SH-SY5Y (cell line): Measurements from ENCODE around the gene RBMS3.

Experiments used
- GATA2 ChIP-seq: IDR thresholded peaks from 2 replicates; pipeline ENCODE4 v1.6.1; 2011; ENCODE audit warnings: mild to moderate bottlenecking, low read depth, low read length
- GATA3 ChIP-seq: IDR thresholded peaks from 2 replicates; pipeline ENCODE4 v1.6.1; 2011; ENCODE audit warnings: low read depth, mild to moderate bottlenecking, low read length, moderate library complexity

The RBMS3 gene

GRCh38 chr3:29567501-29567900 lies 286.6 kb downstream of the RBMS3 start:
- TF ChIP-seq GATA3, result no peak
- TF ChIP-seq GATA2, result no peak

- TF ChIP-seq GATA3, result no peak
- no peak for TF ChIP-seq GATA2
Observed at GRCh38 chr3:29568355-29568754, 287.5 kb downstream of the RBMS3 start.

DNA sequence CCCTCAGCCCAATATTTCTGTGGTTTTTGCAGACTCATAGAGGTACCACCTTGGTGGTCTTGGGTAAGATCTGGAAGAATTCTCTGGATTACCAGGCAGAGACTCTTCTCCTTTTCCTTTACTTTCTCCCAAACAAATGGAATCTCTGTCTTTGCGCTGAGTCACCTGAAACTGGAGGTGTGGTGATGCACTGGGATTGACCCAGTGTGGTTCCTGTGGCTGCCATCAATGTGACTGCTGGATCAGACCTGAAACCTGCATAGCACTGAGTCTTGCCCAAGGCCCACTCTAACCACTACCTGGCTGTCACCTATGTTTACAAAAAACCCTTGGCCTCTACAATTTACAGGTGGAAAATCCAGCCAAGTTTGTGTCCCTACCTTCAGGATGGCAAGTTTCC lies 295.3 kb downstream of the RBMS3 start:
- no peak for TF ChIP-seq GATA2
- TF ChIP-seq GATA3, result no peak

- no peak for TF ChIP-seq GATA3
Observed at GRCh38 chr3:29576675-29577074, 295.8 kb downstream of the RBMS3 start.

DNA sequence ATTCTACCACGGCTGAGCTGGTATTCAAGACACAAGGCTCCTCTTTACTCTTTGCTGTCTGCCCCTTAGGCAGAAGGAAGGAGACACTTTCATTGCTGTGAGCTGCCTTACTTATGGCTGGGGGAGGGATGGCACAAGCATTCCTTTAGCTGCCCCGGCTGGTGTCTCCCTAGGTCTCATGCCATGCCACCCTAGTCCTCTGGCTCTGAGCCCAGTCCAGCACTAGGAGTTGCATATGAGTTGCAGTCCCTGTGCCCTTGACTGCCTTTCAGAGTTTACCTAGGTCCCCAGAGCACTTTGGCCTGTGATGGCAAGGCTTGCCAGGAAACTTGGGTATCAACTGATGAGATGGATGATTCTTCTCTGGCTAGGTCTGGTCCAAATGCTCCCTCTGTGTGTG lies 296.4 kb downstream of the RBMS3 start:
- TF ChIP-seq GATA2, result no peak
- TF ChIP-seq GATA3, result no peak

GRCh38 chr3:29581311-29581710 lies 300.4 kb downstream of the RBMS3 start:
- TF ChIP-seq GATA3 (no peak), GATA2 (no peak)

DNA sequence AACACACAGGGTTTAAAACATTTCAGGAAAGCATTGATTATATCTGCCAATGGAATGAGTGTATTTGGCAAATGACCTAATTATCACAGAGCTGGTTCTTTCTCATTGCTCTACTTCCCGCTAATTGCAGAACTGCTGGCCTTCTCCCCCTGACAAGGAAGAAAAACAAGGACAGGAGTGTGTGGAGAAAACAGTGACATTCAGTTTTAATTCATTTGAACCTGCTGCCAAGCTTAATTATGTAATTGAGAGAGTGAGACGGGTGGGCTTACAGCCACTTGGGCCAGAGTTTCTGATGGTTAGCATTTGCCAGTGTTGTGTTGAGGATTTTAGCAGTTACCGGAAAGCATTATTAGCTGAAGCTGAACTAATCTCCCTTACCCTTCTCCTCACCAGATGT lies 301.4 kb downstream of the RBMS3 start:
- no peak for TF ChIP-seq GATA2

GRCh38 chr3:29583861-29584260 lies 303.0 kb downstream of the RBMS3 start:
- TF ChIP-seq GATA2 (no peak), GATA3 (no peak)

- no peak for TF ChIP-seq GATA3
- TF ChIP-seq GATA2, result no peak
Observed at GRCh38 chr3:29585368-29585767, 304.5 kb downstream of the RBMS3 start.

DNA sequence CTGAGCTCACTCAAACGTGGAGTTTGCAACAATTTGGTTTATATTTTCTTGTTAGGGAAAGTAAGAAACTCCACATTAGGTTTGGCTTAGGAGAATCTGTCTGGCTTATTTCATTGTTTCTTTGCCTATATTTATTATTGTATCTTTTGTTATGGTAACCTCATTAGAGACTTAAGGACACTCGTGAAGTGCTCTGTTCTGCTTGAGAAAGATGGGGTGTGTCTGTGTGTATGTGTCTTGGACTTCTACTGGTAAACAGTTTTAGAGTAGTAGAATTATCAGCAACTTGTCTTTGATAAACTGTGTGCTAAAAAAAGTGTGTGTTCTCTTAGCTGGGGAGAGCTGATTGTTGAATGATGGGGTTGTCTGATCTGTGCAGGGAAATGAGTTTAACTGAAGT lies 306.5 kb downstream of the RBMS3 start:
- TF ChIP-seq GATA3 (no peak), GATA2 (no peak)

- TF ChIP-seq GATA2, result no peak
- TF ChIP-seq GATA3, result no peak
Observed at GRCh38 chr3:29590012-29590411, 309.1 kb downstream of the RBMS3 start.

GRCh38 chr3:29590461-29590860 lies 309.6 kb downstream of the RBMS3 start:
- TF ChIP-seq GATA2 (no peak), GATA3 (no peak)

DNA sequence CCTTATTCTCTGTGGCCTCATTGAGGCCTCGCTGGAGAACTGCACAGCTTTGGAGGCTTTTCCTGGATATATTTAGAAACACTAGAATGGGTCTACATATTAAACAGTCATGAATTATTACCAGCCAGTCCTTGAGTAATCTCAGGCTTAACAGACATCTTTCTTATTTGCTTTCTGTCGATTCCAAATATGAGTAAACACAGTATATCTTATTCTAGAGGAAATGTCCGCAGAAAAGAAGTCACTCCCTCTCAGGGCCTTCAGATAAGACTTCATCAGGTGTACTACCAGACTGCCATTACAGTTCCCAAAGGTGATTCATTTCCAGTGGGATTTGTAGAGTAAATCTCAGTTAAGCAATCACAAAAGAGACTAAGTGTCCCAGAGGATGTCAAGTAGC lies 310.7 kb downstream of the RBMS3 start:
- TF ChIP-seq GATA2, result no peak
- TF ChIP-seq GATA3, result no peak

- TF ChIP-seq GATA3 (no peak), GATA2 (no peak)
Observed at GRCh38 chr3:29593802-29594201, 312.9 kb downstream of the RBMS3 start.

GRCh38 chr3:29594261-29594660 lies 313.4 kb downstream of the RBMS3 start:
- TF ChIP-seq GATA2 (no peak), GATA3 (no peak)

DNA sequence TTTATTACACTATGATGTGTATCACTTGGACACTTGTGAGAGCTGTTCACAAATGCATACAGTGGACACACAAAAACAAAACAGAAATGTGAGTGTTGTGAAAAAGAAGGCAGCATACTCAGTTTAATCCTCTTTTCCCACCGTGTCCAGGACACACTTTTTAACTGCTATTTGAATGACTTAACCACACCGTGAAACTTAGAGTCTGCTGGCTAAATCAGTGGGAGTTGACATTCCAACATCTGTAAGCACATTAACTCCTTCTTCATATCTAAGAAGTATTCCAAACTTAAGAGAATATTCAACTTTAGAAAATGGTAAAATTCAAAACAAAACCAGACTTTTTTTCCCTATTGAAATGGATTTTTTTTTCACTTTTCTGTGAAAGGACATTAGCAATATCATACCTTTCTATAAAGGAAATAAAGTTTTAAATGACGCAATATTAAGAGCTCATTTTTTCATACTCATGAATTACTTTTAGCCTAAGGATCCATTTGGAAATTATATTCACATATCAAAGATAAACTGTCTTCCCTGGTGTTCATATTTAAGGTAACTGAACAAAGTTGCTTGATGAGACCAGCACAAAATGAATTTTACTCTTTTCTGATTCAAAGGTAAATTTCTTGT lies 316.6 kb downstream of the RBMS3 start:
- TF ChIP-seq GATA2 (no peak), GATA3 (no peak)

DNA sequence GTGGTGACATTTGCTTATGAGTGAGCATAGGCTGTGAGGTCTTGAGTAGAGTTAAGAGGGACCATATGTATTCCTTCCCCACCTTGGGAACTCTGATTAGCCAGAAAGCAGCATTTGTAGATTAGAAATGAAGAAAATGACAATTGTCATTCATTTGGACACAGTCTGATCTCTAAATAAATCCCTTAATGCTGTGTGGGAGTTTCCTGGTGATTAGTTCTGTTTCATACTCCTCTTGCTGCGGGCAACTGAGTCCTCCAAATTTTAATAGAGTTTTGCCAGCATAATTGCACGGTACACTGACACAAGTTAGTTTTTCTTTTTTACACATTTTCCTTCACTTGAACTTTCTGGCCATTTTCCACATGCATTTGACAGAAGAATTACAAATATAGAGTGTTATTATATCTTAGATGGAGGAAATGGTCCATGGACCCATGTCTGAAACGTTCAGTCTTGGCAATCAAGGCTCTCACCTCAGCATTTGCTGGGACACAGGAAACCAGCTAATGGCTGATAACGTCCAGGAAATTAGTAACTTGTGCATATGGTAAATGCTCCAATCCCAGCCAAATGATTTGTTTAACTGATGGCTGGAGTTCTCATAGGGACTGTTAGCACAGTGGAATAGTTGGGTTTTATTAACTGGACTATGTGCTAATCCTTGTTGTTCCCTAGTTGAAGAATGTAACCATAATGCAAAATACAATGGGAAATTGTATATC lies 321.2 kb downstream of the RBMS3 start:
- no peak for TF ChIP-seq GATA3
- TF ChIP-seq GATA2, result no peak
